ENCODE data around the gene TRIM41. TPM values are rescaled to one million over a fixed set of nuclear protein-coding genes. Genes with fewer than 3 reads are reported as not detected.

Gene TRIM41
- total and polyA plus RNA-seq, 2 of the 13 experiments (the other 11 are each of a cell fraction or from before 2014, with no cell fraction given): 10.2 to 16.7 TPM

- TF ChIP-seq ZNF772 (CRISPR knock-in tag; IDR thresholded peaks at IDR 0.05) (no peak; the same call in 1 of the 2 replicates), DR1 (CRISPR knock-in tag; IDR thresholded peaks at IDR 0.05) (peak; percentile 51; the same call in 1 of the 2 replicates), ZNF670 (CRISPR knock-in tag; IDR thresholded peaks at IDR 0.05; ENCODE audit: borderline replicate concordance) (no peak), SOX13 (IDR thresholded peaks at IDR 0.05) (no peak), SOX13 (CRISPR knock-in tag; conservative IDR thresholded peaks at IDR 0.05 in 1 of 2, IDR thresholded peaks at IDR 0.05 in 1 of 2) (0 out of 4 replicates have a peak, but pooled peaks of 1 of the 2 experiments have one; percentile 36), HNRNPL (IDR thresholded peaks at IDR 0.05; ENCODE audit: low read depth, low read length) (peak; percentile 30; the same call in 1 of the 2 replicates), HNRNPK (IDR thresholded peaks at IDR 0.05; ENCODE audit: low read depth, low read length, poor library complexity, severe bottlenecking) (no peak), PCBP2 (optimal IDR thresholded peaks at IDR 0.05; ENCODE audit: low read depth, low read length, poor library complexity, severe bottlenecking) (no peak), NCOA2 (CRISPR knock-in tag; IDR thresholded peaks at IDR 0.05) (0 out of 2 replicates have a peak, but pooled peaks have one; percentile 22), CCDC6 (CRISPR knock-in tag; IDR thresholded peaks at IDR 0.05) (no peak), TFAP4 (IDR thresholded peaks at IDR 0.05; ENCODE audit: borderline replicate concordance, low read depth) (0 out of 2 replicates have a peak, but pooled peaks have one; percentile 38), ZNF839 (CRISPR knock-in tag; IDR thresholded peaks at IDR 0.05; ENCODE audit: borderline replicate concordance) (no peak), ZNF788 (CRISPR knock-in tag; IDR thresholded peaks at IDR 0.05; ENCODE audit: borderline replicate concordance) (no peak), IRF9 (CRISPR knock-in tag; IDR thresholded peaks at IDR 0.05; ENCODE audit: borderline replicate concordance) (no peak), RELA (CRISPR knock-in tag; IDR thresholded peaks at IDR 0.05) (no peak), ZFP62 (CRISPR knock-in tag; IDR thresholded peaks at IDR 0.05) (no peak), GZF1 (CRISPR knock-in tag; IDR thresholded peaks at IDR 0.05) (no peak; the same call in 1 of the 2 replicates), ZNF850 (CRISPR knock-in tag; conservative IDR thresholded peaks at IDR 0.05) (no peak), MZF1 (CRISPR knock-in tag; IDR thresholded peaks at IDR 0.05; ENCODE audit: borderline replicate concordance) (no peak), NPAS2 (CRISPR knock-in tag; IDR thresholded peaks at IDR 0.05; ENCODE audit: borderline replicate concordance) (no peak), ZNF543 (CRISPR knock-in tag; IDR thresholded peaks at IDR 0.05) (peak; percentile 36; the same call in 1 of the 2 replicates), ZSCAN31 (CRISPR knock-in tag; IDR thresholded peaks at IDR 0.05; ENCODE audit: low read depth) (no peak), ZNF660 (CRISPR knock-in tag; IDR thresholded peaks at IDR 0.05; ENCODE audit: borderline replicate concordance, low read depth) (no peak), NFE2L1 (CRISPR knock-in tag; IDR thresholded peaks at IDR 0.05; ENCODE audit: borderline replicate concordance) (no peak)
- TF ChIP-seq, protein P1, sequence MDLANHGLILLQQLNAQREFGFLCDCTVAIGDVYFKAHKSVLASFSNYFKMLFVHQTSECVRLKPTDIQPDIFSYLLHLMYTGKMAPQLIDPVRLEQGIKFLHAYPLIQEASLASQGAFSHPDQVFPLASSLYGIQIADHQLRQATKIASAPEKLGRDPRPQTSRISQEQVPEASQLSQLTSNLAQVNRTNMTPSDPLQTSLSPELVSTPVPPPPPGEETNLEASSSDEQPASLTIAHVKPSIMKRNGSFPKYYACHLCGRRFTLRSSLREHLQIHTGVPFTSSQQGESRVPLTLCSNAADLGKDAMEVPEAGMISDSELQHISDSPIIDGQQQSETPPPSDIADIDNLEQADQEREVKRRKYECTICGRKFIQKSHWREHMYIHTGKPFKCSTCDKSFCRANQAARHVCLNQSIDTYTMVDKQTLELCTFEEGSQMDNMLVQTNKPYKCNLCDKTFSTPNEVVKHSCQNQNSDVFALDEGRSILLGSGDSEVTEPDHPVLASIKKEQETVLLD (CRISPR knock-in tag; IDR thresholded peaks at IDR 0.05; ENCODE audit: low read depth): no peak
- TF ChIP-seq, protein P2, sequence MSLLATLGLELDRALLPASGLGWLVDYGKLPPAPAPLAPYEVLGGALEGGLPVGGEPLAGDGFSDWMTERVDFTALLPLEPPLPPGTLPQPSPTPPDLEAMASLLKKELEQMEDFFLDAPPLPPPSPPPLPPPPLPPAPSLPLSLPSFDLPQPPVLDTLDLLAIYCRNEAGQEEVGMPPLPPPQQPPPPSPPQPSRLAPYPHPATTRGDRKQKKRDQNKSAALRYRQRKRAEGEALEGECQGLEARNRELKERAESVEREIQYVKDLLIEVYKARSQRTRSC (CRISPR knock-in tag; IDR thresholded peaks at IDR 0.05; ENCODE audit: low read depth): no peak
Observed at GRCh38 chr5:181246276-181247049, 23.4 kb downstream of the TRIM41 start (continued).
